NB4 (cell line): Measurements from ENCODE around the gene PHACTR1.

ENCODE experiments used
- DNase-seq: peaks from one replicate; pipeline ENCODE4 v3.0.0; 2010; ENCODE audit warnings: low read depth
- H3K4me3 ChIP-seq: one replicate; pipeline ENCODE4 v1.5.1; 2011; ENCODE audit warnings: mild to moderate bottlenecking, low read depth, low read length, moderate library complexity
- MAX ChIP-seq: IDR thresholded peaks from 2 replicates; pipeline ENCODE4 v1.6.1; 2011; ENCODE audit warnings: low read depth, low read length
- MYC ChIP-seq: IDR thresholded peaks from 2 replicates; pipeline ENCODE4 v1.6.1; 2011; ENCODE audit warnings: low read depth, low read length
- POLR2A ChIP-seq: IDR thresholded peaks from 2 replicates; pipeline ENCODE4 v1.6.1; 2011; ENCODE audit warnings: mild to moderate bottlenecking; ENCODE audit not compliant: insufficient read length; ENCODE audit errors: extremely low read depth
- TF ChIP-seq, protein P1 (sequence below): IDR thresholded peaks from one replicate; pipeline ENCODE4 v1.5.1; 2012; ENCODE audit warnings: low read depth, low read length

Gene PHACTR1

GRCh38 chr6:13068586-13069210, 352.1 kb downstream of the PHACTR1 start:
- no peak overlapping the region for H3K4me3 ChIP-seq
- TF ChIP-seq MYC (no peak), MAX (no peak), POLR2A (no peak)
- TF ChIP-seq, protein P1, sequence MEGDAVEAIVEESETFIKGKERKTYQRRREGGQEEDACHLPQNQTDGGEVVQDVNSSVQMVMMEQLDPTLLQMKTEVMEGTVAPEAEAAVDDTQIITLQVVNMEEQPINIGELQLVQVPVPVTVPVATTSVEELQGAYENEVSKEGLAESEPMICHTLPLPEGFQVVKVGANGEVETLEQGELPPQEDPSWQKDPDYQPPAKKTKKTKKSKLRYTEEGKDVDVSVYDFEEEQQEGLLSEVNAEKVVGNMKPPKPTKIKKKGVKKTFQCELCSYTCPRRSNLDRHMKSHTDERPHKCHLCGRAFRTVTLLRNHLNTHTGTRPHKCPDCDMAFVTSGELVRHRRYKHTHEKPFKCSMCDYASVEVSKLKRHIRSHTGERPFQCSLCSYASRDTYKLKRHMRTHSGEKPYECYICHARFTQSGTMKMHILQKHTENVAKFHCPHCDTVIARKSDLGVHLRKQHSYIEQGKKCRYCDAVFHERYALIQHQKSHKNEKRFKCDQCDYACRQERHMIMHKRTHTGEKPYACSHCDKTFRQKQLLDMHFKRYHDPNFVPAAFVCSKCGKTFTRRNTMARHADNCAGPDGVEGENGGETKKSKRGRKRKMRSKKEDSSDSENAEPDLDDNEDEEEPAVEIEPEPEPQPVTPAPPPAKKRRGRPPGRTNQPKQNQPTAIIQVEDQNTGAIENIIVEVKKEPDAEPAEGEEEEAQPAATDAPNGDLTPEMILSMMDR: no peak
- DNase-seq: no peak

GRCh38 chr6:13071550-13072345, 355.2 kb downstream of the PHACTR1 start:
- no peak overlapping the region for H3K4me3 ChIP-seq
- no peak for DNase-seq
- TF ChIP-seq MYC: no peak
- TF ChIP-seq MAX: no peak
- TF ChIP-seq POLR2A: no peak
- TF ChIP-seq, protein P1: no peak

- no peak overlapping the region for H3K4me3 ChIP-seq
- DNase-seq: no peak
- TF ChIP-seq, protein P1: no peak
- TF ChIP-seq MAX (no peak), POLR2A (no peak), MYC (no peak)
Measured at GRCh38 chr6:13072686-13073347, 356.2 kb downstream of the PHACTR1 start.

GRCh38 chr6:13074415-13075140, 358.0 kb downstream of the PHACTR1 start:
- TF ChIP-seq POLR2A (no peak), MYC (no peak), MAX (no peak)
- TF ChIP-seq, protein P1: no peak
- H3K4me3 ChIP-seq: no peak overlapping the region
- DNase-seq: no peak

DNA sequence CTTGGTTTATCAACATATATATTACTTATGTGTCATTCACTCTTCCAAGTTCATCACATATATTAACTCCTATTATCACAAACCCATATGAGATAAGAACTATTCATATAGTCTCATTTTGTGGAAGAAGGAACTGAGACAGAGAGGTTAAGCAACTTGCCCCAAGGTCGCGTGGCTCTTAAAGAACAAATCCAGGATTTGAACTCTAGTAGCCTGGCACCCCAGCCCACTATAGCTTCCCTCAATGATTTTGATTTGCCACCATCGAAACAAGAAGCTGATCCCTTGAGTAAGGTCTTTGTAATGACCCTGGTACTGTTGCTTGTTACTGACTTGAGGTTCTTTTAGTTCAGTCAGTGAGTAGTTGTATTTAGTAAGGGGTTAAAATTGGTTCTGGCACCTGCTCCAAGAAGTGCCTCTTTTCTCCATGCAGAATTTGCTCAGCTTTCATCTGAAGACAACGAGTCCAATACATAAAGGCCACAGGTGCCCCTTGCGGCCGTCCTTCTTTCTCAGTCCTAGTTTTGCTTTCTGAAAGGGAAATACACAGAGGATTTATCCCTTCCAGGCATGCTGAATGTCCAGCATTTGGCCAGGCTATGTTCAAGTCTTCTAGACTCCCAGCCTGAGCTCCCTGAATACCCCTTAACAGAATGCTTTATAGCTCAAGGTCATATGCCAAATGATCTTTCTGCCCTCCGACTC, 358.7 kb downstream of the PHACTR1 start:
- TF ChIP-seq MAX (no peak), MYC (no peak)
- no peak for DNase-seq
- H3K4me3 ChIP-seq: no peak overlapping the region
